ENCODE results near the gene PSTPIP2. TPM values are rescaled to one million over a fixed set of nuclear protein-coding genes. Genes with fewer than 3 reads are reported as not detected.
A peak's percentile ranks its signal among the peaks of the same experiment; 100 is the strongest.

Gene PSTPIP2
- total and polyA plus RNA-seq, 2 of the 8 experiments (the other 6 are each of a cell fraction or from before 2014, with no cell fraction given): 1.8 to 2.4 TPM

- Histone ChIP-seq H2AK5ac (ENCODE audit: low read depth, low read length) (no peak overlapping the region), H3K79me1 (ENCODE audit: low read depth, low read length) (no peaks in the 10 kb centered on the region), H3K79me2 (ENCODE audit: control insufficient read depth in 1 of 2, insufficient read depth in 2 of 2, low read length in 2 of 2) (no peaks in the 10 kb centered on the region), H3K36me3 (ENCODE audit: control insufficient read depth in 2 of 4, insufficient read depth in 4 of 4, low read length in 3 of 4) (no peaks in the 10 kb centered on the region), H4K91ac (replicated peaks; ENCODE audit: insufficient read length, low read length) (no peak overlapping the region), H4K20me1 (replicated peaks in 1 of 2; ENCODE audit: control insufficient read depth in 1 of 2, insufficient read depth in 2 of 2, low read length in 2 of 2) (no peaks in the 10 kb centered on the region), H3K27ac (ENCODE audit: low read depth, low read length) (no peak overlapping the region), H3K4ac (replicated peaks; ENCODE audit: insufficient read length, low read depth, low read length) (no peak overlapping the region), H2BK5ac (ENCODE audit: low read depth, low read length) (no peak overlapping the region), H2BK15ac (ENCODE audit: low read length) (no peak overlapping the region), H3K14ac (ENCODE audit: insufficient read length) (no peak overlapping the region), H2AFZ (ENCODE audit: low read length) (no peak overlapping the region), H3K4me1 (replicated peaks in 1 of 4; ENCODE audit: control insufficient read depth in 3 of 4, insufficient read depth in 4 of 4, low read length in 3 of 4) (peaks cover 0 to 4% (median 3%) of the 10 kb centered on the region in 4 experiments; a peak in 3 of 7 replicates), H3K23ac (ENCODE audit: insufficient read length) (no peak overlapping the region), H4K5ac (ENCODE audit: insufficient read length, low read depth, low read length) (no peak overlapping the region), H3K4me2 (ENCODE audit: insufficient read depth in 1 of 2, low read depth in 2 of 2, low read length in 2 of 2) (no peak overlapping the region), H3K27me3 (replicated peaks in 1 of 4; ENCODE audit: control insufficient read depth in 3 of 4, extremely low read depth in 1 of 4, insufficient read depth in 3 of 4, low read length in 3 of 4) (peaks cover 0 to under 1% (median 0%) of the 10 kb centered on the region in 4 experiments; a peak in 1 of 7 replicates), H3K18ac (ENCODE audit: extremely low read depth, low read length) (no peak overlapping the region), H4K8ac (ENCODE audit: extremely low read depth, insufficient read depth, low read length) (no peak overlapping the region), H3K4me3 (ENCODE audit: extremely low read depth in 1 of 4, insufficient read depth in 2 of 4, low read depth in 3 of 4, low read length in 4 of 4) (no peak overlapping the region), H2BK120ac (replicated peaks; ENCODE audit: low read depth, low read length) (no peak overlapping the region), H3K23me2 (ENCODE audit: low read depth, low read length) (no peaks in the 10 kb centered on the region), H3K9me3 (ENCODE audit: insufficient read depth in 2 of 2, low read depth in 1 of 2, low read length in 1 of 2) (no peaks in the 10 kb centered on the region), H3K9ac (replicated peaks in 1 of 4; ENCODE audit: extremely low read depth in 1 of 4, low read depth in 3 of 4, low read length in 3 of 4) (no peak overlapping the region), H2BK12ac (ENCODE audit: low read depth, low read length) (no peak overlapping the region), H3K56ac (replicated peaks; ENCODE audit: insufficient read length, low read depth, low read length) (no peak overlapping the region), H2BK20ac (ENCODE audit: low read length) (no peak overlapping the region)
- CTCF ChIA-PET (ENCODE audit: partially characterized antibody): interaction anchor here (0.6 to 4.4 kb wide), 22 partner anchors 9 to 581 kb away, joined by 3 to 27 read pairs (median 5); partner anchors contain the start of gene PSTPIP2
- TF ChIP-seq BACH1 (IDR thresholded peaks at IDR 0.05; ENCODE audit: low read length) (no peak), CTCF (IDR thresholded peaks at IDR 0.05; ENCODE audit: control extremely low read depth in 1 of 3, insufficient read depth in 1 of 3, low read depth in 1 of 3, low read length in 3 of 3) (peak in 2 of 3 experiments; percentile 67 to 71; a peak in 3 of 4 replicates), RAD21 (IDR thresholded peaks at IDR 0.05 in 1 of 2, conservative IDR thresholded peaks at IDR 0.05 in 1 of 2; ENCODE audit: low read depth in 2 of 2, low read length in 2 of 2) (peak; percentile 81 to 90)
- POLR2A ChIA-PET (ENCODE audit: partially characterized antibody): no interaction called here
- no peak for DNase-seq (ENCODE audit: low read depth in 1 of 2, low spot score in 2 of 2)
- peak; percentile 94 for FAIRE-seq
- WGBS, 2 experiments (ENCODE audit: extremely low coverage in 1 of 2, insufficient coverage in 1 of 2, insufficient read length in 1 of 2, insufficient replicate concordance in 2 of 2, low coverage in 1 of 2, low lambda C conversion rate in 2 of 2, missing lambda C conversion rate in 1 of 2): 72% methylated on average over 5 of the region's 5 CpGs; no CpG with 5 or more reads in 1 of the 2 experiments
Measured at GRCh38 chr18:45974088-45974536, 97.9 kb downstream of the PSTPIP2 start.
